Mesenchymal stem cell (in vitro differentiated cells and primary cell): ENCODE data around the gene COMMD8.

Experiments
- DNase-seq: peaks from one replicate; pipeline ENCODE4 v3.0.0-alpha.2; 2013
- H2AFZ ChIP-seq: one replicate; pipeline ENCODE4 v1.6.1; 2013; ENCODE audit warnings: low read depth, mild to moderate bottlenecking, control low read depth, inconsistent platforms, low read length, moderate library complexity
- H2AK5ac ChIP-seq: 2 replicates; pipeline ENCODE4 v1.6.1; 2013; ENCODE audit warnings: low read length, moderate library complexity, mild to moderate bottlenecking, inconsistent platforms; ENCODE audit not compliant: severe bottlenecking
- H2BK120ac ChIP-seq: one replicate; pipeline ENCODE4 v1.6.1; 2013; ENCODE audit warnings: low read depth, mild to moderate bottlenecking, inconsistent platforms, low read length, moderate library complexity
- H2BK12ac ChIP-seq, 2 experiments: one replicate each; pipeline ENCODE4 v1.6.1; 2013; ENCODE audit warnings: inconsistent platforms in 2 of 2, low read length in 2 of 2, mild to moderate bottlenecking in 2 of 2, moderate library complexity in 2 of 2, control low read depth in 1 of 2
- H2BK15ac ChIP-seq: one replicate; pipeline ENCODE4 v1.6.1; 2013; ENCODE audit warnings: mild to moderate bottlenecking, low read depth, inconsistent platforms; ENCODE audit not compliant: poor library complexity, severe bottlenecking
- H2BK5ac ChIP-seq: 2 replicates; pipeline ENCODE4 v1.6.1; 2013; ENCODE audit warnings: low read depth, mild to moderate bottlenecking, low read length, control low read depth, inconsistent platforms; ENCODE audit not compliant: poor library complexity, severe bottlenecking
- H3K14ac ChIP-seq, 2 experiments: one replicate each; pipeline ENCODE4 v1.6.1; 2013; ENCODE audit warnings: inconsistent platforms in 2 of 2, low read length in 2 of 2, control low read depth in 1 of 2, mild to moderate bottlenecking in 1 of 2, moderate library complexity in 1 of 2
- H3K18ac ChIP-seq, 2 experiments: one replicate each; pipeline ENCODE4 v1.6.1; 2013; ENCODE audit warnings: inconsistent platforms in 2 of 2, low read length in 2 of 2, control low read depth in 1 of 2, low read depth in 1 of 2, mild to moderate bottlenecking in 1 of 2
- H3K23ac ChIP-seq, 2 experiments: one replicate each; pipeline ENCODE4 v1.6.1; 2013; ENCODE audit warnings: inconsistent platforms in 2 of 2, low read length in 2 of 2, mild to moderate bottlenecking in 2 of 2, moderate library complexity in 2 of 2, control low read depth in 1 of 2
- H3K27ac ChIP-seq: 2 replicates; pipeline ENCODE4 v1.5.1; 2013; ENCODE audit warnings: mild to moderate bottlenecking, moderate library complexity, low read length, control low read depth, inconsistent platforms; ENCODE audit not compliant: poor library complexity, severe bottlenecking
- H3K27me3 ChIP-seq, 2 experiments: 2 replicates each; pipeline versions ENCODE4 v1.6.1 to v1.7.0; 2013; ENCODE audit warnings: low read length in 2 of 2, mild to moderate bottlenecking in 2 of 2, moderate library complexity in 2 of 2, control low read depth in 1 of 2, inconsistent platforms in 1 of 2; ENCODE audit not compliant: control insufficient read depth in 1 of 2, insufficient read depth in 1 of 2
- H3K36me3 ChIP-seq, 2 experiments: 2 replicates each; pipeline versions ENCODE4 v1.6.1 to v1.7.0; 2013; ENCODE audit warnings: low read length in 2 of 2, control low read depth in 1 of 2, inconsistent platforms in 1 of 2, low read depth in 1 of 2, mild to moderate bottlenecking in 1 of 2; ENCODE audit not compliant: insufficient read depth in 2 of 2, control insufficient read depth in 1 of 2
- H3K4ac ChIP-seq, 2 experiments: one replicate each; pipeline ENCODE4 v1.6.1; 2013; ENCODE audit warnings: inconsistent platforms in 2 of 2, low read length in 2 of 2, mild to moderate bottlenecking in 2 of 2, moderate library complexity in 2 of 2, control low read depth in 1 of 2, low read depth in 1 of 2
- H3K4me1 ChIP-seq: 2 replicates; pipeline ENCODE4 v1.6.1; 2013; ENCODE audit warnings: low read depth, low read length, control low read depth; ENCODE audit not compliant: control insufficient read depth, insufficient read depth
- H3K4me2 ChIP-seq: 2 replicates; pipeline ENCODE4 v1.6.1; 2013; ENCODE audit warnings: low read length, mild to moderate bottlenecking, inconsistent platforms; ENCODE audit not compliant: poor library complexity, severe bottlenecking
- H3K4me3 ChIP-seq, 2 experiments: 2 replicates each; pipeline versions ENCODE4 v1.5.1 to v1.7.0; 2013; ENCODE audit warnings: low read length in 2 of 2, mild to moderate bottlenecking in 2 of 2, control low read depth in 1 of 2, low read depth in 1 of 2; ENCODE audit not compliant: insufficient read depth in 1 of 2
- H3K79me1 ChIP-seq: replicated peaks from 2 replicates; pipeline ENCODE4 v1.6.1; 2013; ENCODE audit warnings: mild to moderate bottlenecking, control low read depth, low read length, inconsistent platforms; ENCODE audit not compliant: poor library complexity, severe bottlenecking
- H3K9ac ChIP-seq: 2 replicates; pipeline ENCODE4 v1.7.0; 2013; ENCODE audit warnings: mild to moderate bottlenecking, low read length, moderate library complexity
- H3K9me3 ChIP-seq: 2 replicates; pipeline ENCODE4 v1.7.0; 2013; ENCODE audit warnings: mild to moderate bottlenecking, low read length; ENCODE audit not compliant: control insufficient read depth
- H4K8ac ChIP-seq: one replicate; pipeline ENCODE4 v1.6.1; 2013; ENCODE audit warnings: inconsistent platforms, mild to moderate bottlenecking, low read length, moderate library complexity
- H4K91ac ChIP-seq: one replicate; pipeline ENCODE4 v1.6.1; 2013; ENCODE audit warnings: mild to moderate bottlenecking, low read length, inconsistent platforms
- WGBS: methylation state at CpG from one replicate; pipeline ENCODE4 v1.1.7; 2013; ENCODE audit warnings: mixed read lengths; 5-methylcytosine and 5-hydroxymethylcytosine counted together

COMMD8 gene

DNA sequence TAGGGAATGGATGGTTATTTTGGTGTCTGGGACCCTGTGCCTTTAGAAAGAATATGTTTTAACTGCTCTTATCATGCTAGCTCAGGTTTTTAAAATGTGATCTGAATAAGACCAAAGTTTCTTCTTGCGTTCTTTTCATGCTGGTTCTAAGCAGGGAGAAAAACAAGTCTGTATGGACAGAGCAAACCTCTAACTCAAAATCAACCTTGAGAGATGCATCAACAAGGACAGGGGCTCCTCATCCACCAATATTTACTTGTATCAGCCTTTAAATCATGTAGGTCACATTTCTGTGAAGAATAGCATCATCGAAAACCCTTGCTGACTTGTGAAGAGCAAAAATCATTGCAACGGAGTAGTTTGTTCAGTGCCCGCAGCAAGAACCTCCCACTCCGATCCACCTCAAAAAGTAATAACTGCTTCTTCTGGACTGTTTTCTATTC, 22.8 kb upstream of the COMMD8 start:
- DNase-seq = peak; percentile 29
- Histone ChIP-seq H3K4ac (no peak overlapping the region), H3K14ac (no peak overlapping the region), H2AFZ (no peak overlapping the region), H2AK5ac (peak overlapping the region; percentile 84), H3K23ac (no peak overlapping the region), H2BK5ac (no peak overlapping the region), H3K79me1 (peaks cover 4% of the 10 kb centered on the region), H2BK15ac (no peak overlapping the region), H3K9ac (peak overlapping the region; percentile 94), H4K8ac (no peak overlapping the region), H3K27me3 (no peaks in the 10 kb centered on the region), H3K4me1 (no peaks in the 10 kb centered on the region), H3K4me2 (peak overlapping the region; percentile 83), H3K18ac (peak overlapping the region in 1 of 2 experiments; percentile 43), H4K91ac (no peak overlapping the region), H3K36me3 (peaks cover 0 to 2% of the 10 kb centered on the region in 2 experiments), H2BK120ac (no peak overlapping the region), H2BK12ac (no peak overlapping the region), H3K4me3 (peak overlapping the region in 1 of 2 experiments; percentile 83), H3K9me3 (no peaks in the 10 kb centered on the region), H3K27ac (no peak overlapping the region)
- WGBS = 76% methylated on average over 5 of the region's 5 CpGs

DNA sequence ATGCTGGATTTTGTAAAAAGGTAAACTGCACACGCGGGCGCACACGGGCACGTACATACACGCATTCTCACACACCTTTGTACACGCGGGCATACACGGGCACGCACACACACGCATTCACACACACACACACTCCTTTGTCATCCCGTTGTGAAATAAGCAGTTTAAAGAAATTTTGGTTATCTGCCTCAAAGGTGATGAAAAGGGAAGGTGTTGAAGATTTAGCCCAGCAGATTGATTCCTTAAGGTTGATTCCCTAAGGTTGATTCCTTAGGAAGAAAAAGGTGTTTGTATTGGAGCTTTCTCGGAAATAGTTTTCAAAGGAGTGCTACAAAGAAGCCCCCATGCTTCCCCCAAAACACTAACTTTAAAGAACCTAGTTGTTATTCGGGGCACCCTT, 22.3 kb upstream of the COMMD8 start:
- Histone ChIP-seq H3K14ac (peak overlapping the region in 1 of 2 experiments; percentile 36), H3K4ac (no peak overlapping the region)

DNA sequence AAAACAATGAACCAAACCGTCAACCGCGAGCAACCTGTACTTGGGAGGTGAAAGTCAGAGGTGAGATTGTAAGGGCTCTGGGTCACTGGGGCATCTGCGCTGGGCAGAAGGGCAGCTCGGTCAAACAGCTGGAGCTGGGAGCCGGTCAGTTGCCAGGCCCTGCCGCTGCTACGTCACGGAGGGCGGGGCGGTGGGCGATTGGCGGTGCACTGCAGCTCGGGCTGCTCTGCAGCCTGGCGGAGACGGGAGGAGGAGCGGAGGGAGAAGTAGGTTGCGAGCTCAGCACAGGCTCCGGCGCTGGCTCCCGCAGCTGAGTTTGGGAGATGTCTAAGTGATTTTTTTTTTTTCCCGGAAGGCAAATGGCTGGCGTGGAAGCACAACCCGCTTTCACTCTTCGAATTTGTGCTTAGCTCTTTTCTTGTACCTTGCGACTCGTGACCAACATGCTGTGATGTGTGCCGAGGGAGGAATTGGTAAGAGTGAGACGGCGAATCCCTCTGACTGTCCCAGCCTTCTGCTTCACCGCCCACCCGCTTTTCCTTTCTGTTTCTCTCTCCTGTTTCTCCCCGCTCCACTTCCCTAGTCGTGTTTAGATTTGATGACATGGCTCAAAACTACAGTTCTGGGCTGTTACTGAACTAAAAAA, 21.7 kb upstream of the COMMD8 start, which contains the start of gene ATP10D:
ATP10D (plus strand) TSS at position 229 of the 646 bp plus-strand sequence. CDS start 27,266 bp downstream, outside the sequence.
- Histone ChIP-seq H3K27ac (peak within 1 kb of the TSS; percentile 98), H2BK120ac (peak within 1 kb of the TSS; percentile 21), H2BK15ac (no peak within 1 kb of the TSS), H3K9me3 (no peaks in the 10 kb centered on the region), H3K4ac (no peak within 1 kb of the TSS), H3K9ac (peak within 1 kb of the TSS; percentile 94), H3K27me3 (no peaks in the 10 kb centered on the region), H2BK5ac (peak within 1 kb of the TSS; percentile 8), H4K91ac (no peak within 1 kb of the TSS), H3K18ac (peak within 1 kb of the TSS; percentile 89 to 96), H3K79me1 (peaks cover 3% of the 10 kb centered on the region), H3K23ac (no peak within 1 kb of the TSS), H3K4me2 (peak within 1 kb of the TSS; percentile 83), H2BK12ac (peak within 1 kb of the TSS in 1 of 2 experiments; percentile 54), H2AFZ (peak within 1 kb of the TSS; percentile 75), H3K14ac (peak within 1 kb of the TSS in 1 of 2 experiments; percentile 36), H3K36me3 (no peaks in the 10 kb centered on the region), H3K4me3 (peak within 1 kb of the TSS; percentile 67 to 83), H2AK5ac (no peak within 1 kb of the TSS), H3K4me1 (no peaks in the 10 kb centered on the region), H4K8ac (peak within 1 kb of the TSS; percentile 94)
- under 1% methylated on average over 26 of the region's 34 CpGs for WGBS
- DNase-seq = peak; percentile 96

More for the DNA sequence above, 22.3 kb upstream of the COMMD8 start:
- peaks cover 3% of the 10 kb centered on the region for H3K79me1 ChIP-seq
- H3K36me3 ChIP-seq = no peaks in the 10 kb centered on the region
- DNase-seq = no peak
- H3K18ac ChIP-seq = peak overlapping the region; percentile 43 to 56
- H2AK5ac ChIP-seq = no peak overlapping the region
- H3K27me3 ChIP-seq = no peaks in the 10 kb centered on the region
- peak overlapping the region; percentile 98 for H3K27ac ChIP-seq
- peak overlapping the region; percentile 67 to 83 for H3K4me3 ChIP-seq
- peak overlapping the region; percentile 8 for H2BK5ac ChIP-seq
- H2BK120ac ChIP-seq = no peak overlapping the region
- peak overlapping the region in 1 of 2 experiments; percentile 23 for H2BK12ac ChIP-seq
- H3K4me2 ChIP-seq = peak overlapping the region; percentile 83
- no peak overlapping the region for H4K91ac ChIP-seq
- peak overlapping the region; percentile 94 for H3K9ac ChIP-seq
- no peak overlapping the region for H4K8ac ChIP-seq
- no peaks in the 10 kb centered on the region for H3K4me1 ChIP-seq
- H3K23ac ChIP-seq = no peak overlapping the region
- H2BK15ac ChIP-seq = no peak overlapping the region
- no peak overlapping the region for H2AFZ ChIP-seq
- H3K9me3 ChIP-seq = no peaks in the 10 kb centered on the region
- WGBS = 17% methylated on average over 1 of the region's 14 CpGs

DNA sequence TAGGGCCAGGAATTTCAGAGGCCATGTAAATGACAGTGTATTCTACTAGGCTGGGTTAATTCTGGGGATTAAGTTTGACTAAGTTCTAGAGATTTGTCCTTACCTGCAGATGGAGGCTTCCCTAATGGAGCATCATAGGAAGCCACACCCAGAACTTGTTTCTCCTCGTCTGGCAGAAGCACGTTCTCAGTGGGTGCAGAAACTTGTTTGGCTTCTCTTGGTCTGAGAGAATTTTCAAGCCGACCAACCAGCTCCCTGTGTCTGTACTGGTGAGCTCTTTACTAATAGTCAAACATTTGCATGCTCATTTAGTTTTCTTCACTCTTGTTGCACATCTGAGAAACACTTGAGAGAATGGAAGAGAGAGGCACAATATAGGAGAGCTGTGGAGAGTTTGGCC, 20.7 kb upstream of the COMMD8 start:
- no peak overlapping the region for H3K18ac ChIP-seq
- no peak overlapping the region for H2BK120ac ChIP-seq
- DNase-seq = no peak
- H3K36me3 ChIP-seq = no peaks in the 10 kb centered on the region
- H2BK5ac ChIP-seq = no peak overlapping the region
- H3K27ac ChIP-seq = peak overlapping the region; percentile 38
- H4K91ac ChIP-seq = no peak overlapping the region
- peaks cover 3% of the 10 kb centered on the region for H3K79me1 ChIP-seq
- H2BK12ac ChIP-seq = no peak overlapping the region
- no peak overlapping the region for H3K4me3 ChIP-seq
- no peak overlapping the region for H3K9ac ChIP-seq
- H3K9me3 ChIP-seq = no peaks in the 10 kb centered on the region
- H3K23ac ChIP-seq = no peak overlapping the region
- peak overlapping the region; percentile 75 for H4K8ac ChIP-seq
- H3K14ac ChIP-seq = no peak overlapping the region
- no peak overlapping the region for H2AFZ ChIP-seq
- H2AK5ac ChIP-seq = no peak overlapping the region
- H3K27me3 ChIP-seq = no peaks in the 10 kb centered on the region
- WGBS = 88% methylated on average over 3 of the region's 3 CpGs
- no peak overlapping the region for H2BK15ac ChIP-seq
- H3K4ac ChIP-seq = no peak overlapping the region
- H3K4me1 ChIP-seq = no peaks in the 10 kb centered on the region
- H3K4me2 ChIP-seq = no peak overlapping the region
